Ascending aorta (tissue), 2 donors: ENCODE measurements around the gene ACTR5. TPM values are rescaled to one million over a fixed set of nuclear protein-coding genes. Genes with fewer than 3 reads are reported as not detected.
A peak's percentile ranks its signal among the peaks of the same experiment; 100 is the strongest.

Experiments
- DNase-seq, 2 donors: peaks; one replicate each; pipeline ENCODE4 v3.0.0-alpha.2; 2019; ENCODE audit warnings: low spot score in 2 of 2
- H3K27ac ChIP-seq, 2 donors: fragments of 200-600 bp; sonication (generic); one replicate each; pipeline ENCODE4 v1.5.1; 2016 to 2017; ENCODE audit warnings: mild to moderate bottlenecking in 1 of 2
- H3K27me3 ChIP-seq: fragments of 200-600 bp; sonication (generic); one replicate; pipeline ENCODE4 v1.5.1; 2017
- H3K36me3 ChIP-seq, 2 donors: fragments of 200-600 bp; sonication (generic); one replicate each; pipeline ENCODE4 v1.5.1; 2016
- H3K4me1 ChIP-seq, 2 donors: fragments of 200-600 bp; sonication (generic); one replicate each; pipeline ENCODE4 v1.5.1; 2016 to 2017; ENCODE audit warnings: mild to moderate bottlenecking in 1 of 2
- H3K4me3 ChIP-seq, 2 donors: fragments of 200-600 bp; sonication (generic); one replicate each; pipeline ENCODE4 v1.5.1; 2016 to 2017; ENCODE audit warnings: mild to moderate bottlenecking in 1 of 2
- H3K9me3 ChIP-seq, 2 donors: fragments of 200-600 bp; sonication (generic); one replicate each; pipeline ENCODE4 v1.5.1; 2016
- intact Hi-C: fragments of 100-400 bp; cut with DNase I; formaldehyde crosslinking; loops from one replicate; pipeline ENCODE4 v1.15.1; 2023
- total RNA-seq: library from RNA; depleted of rRNA; stranded (reverse); fragments of >200 nt; gene quantifications from one replicate; pipeline ENCODE4 v1.1.0, GENCODE V29; 2016
- TF ChIP-seq, protein P1 (sequence below), 3 experiments: fragments of 200-600 bp in 2 of 3; fragments of 450-650 bp in 1 of 3; sonication (generic) in 2 of 3; IDR thresholded peaks; one replicate each; pipeline ENCODE4 v1.5.1; 2016 to 2019; ENCODE audit warnings: antibody characterized with exemption in 3 of 3, mild to moderate bottlenecking in 1 of 3, moderate library complexity in 1 of 3

The ACTR5 gene
- total RNA-seq, 1 donor from 2014 or later: 5.9 TPM

DNA sequence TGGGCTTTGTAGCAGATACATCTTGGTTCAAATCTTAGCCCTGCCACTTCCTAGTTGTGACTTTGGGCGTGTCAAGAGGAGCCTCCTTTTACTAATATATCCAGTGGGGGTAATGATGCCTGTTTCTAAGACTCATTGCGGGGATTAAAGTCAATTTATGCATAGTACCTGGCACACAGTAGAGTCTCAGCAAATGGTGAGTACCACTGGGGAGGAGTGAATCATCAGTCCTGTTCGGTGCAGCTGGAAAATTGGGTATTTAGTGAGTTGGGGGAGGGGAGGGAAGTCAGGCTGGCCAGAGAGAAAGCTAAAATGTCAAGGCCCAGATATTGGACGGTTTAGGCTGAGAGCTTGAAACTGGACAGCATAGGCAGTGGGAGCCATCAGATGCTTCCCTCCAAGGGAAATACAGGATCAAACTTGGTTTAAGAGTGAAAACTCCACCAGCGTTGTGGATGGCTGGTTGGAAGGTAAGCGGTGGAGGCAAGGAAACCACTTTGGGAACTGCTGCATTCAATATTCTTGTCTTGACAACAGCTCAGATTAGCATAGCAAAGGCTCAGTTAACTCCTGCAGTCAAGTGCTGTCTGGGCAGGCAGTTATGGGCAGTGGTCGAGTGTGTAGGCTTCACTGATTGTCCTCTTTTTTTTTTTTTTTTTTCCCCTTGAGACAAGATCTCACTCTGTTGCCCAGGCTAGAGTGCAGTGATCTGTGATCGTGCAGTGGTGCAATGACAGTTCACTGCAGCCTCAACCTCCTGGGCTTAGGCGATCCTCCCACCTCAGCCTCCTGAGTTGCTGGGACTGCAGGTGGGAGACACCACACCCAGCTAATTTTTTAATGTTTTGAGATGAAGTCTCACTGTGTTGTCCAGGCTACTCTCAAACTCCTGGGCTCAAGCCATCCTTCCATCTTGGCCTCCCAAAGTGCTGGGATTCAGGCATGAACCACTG lies 70.1 kb downstream of the ACTR5 start:
- Histone ChIP-seq H3K4me3 (no peak overlapping the region), H3K27me3 (no peaks in the 10 kb centered on the region), H3K36me3 (no peaks in the 10 kb centered on the region), H3K4me1 (no peaks in the 10 kb centered on the region), H3K9me3 (peaks cover 0 to 4% of the 10 kb centered on the region in 2 donors), H3K27ac (no peak overlapping the region)
- TF ChIP-seq, protein P1, sequence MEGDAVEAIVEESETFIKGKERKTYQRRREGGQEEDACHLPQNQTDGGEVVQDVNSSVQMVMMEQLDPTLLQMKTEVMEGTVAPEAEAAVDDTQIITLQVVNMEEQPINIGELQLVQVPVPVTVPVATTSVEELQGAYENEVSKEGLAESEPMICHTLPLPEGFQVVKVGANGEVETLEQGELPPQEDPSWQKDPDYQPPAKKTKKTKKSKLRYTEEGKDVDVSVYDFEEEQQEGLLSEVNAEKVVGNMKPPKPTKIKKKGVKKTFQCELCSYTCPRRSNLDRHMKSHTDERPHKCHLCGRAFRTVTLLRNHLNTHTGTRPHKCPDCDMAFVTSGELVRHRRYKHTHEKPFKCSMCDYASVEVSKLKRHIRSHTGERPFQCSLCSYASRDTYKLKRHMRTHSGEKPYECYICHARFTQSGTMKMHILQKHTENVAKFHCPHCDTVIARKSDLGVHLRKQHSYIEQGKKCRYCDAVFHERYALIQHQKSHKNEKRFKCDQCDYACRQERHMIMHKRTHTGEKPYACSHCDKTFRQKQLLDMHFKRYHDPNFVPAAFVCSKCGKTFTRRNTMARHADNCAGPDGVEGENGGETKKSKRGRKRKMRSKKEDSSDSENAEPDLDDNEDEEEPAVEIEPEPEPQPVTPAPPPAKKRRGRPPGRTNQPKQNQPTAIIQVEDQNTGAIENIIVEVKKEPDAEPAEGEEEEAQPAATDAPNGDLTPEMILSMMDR (IDR thresholded peaks at IDR 0.05): no peak
- intact Hi-C loops: loop anchor here (10.0 kb wide), 1 partner anchor 76 kb away; no protein-coding TSS in a partner anchor
- DNase-seq: peak in 1 of 2 donors; percentile 35

Other genes starting within 250 kb of the ACTR5 start
- not detected for gene ADIG, start 167.3 kb upstream of the ACTR5 start, total RNA-seq
- not detected for gene ARHGAP40, start 146.7 kb upstream of the ACTR5 start, total RNA-seq
- gene SLC32A1, start 24.0 kb upstream of the ACTR5 start, total RNA-seq: not detected
- 26.4 TPM for gene PPP1R16B, start 57.2 kb downstream of the ACTR5 start, total RNA-seq
- 0.53 TPM for gene FAM83D, start 178.0 kb downstream of the ACTR5 start, total RNA-seq
- gene DHX35, start 213.9 kb downstream of the ACTR5 start, total RNA-seq: 35.3 TPM